ENCODE results near the gene GRIK4.
"Not testable (repeated sequence)": the region's sequence is repeated elsewhere in the genome, so short reads cannot be mapped to it uniquely, and the experiment has no call there.

Gene GRIK4

DNA sequence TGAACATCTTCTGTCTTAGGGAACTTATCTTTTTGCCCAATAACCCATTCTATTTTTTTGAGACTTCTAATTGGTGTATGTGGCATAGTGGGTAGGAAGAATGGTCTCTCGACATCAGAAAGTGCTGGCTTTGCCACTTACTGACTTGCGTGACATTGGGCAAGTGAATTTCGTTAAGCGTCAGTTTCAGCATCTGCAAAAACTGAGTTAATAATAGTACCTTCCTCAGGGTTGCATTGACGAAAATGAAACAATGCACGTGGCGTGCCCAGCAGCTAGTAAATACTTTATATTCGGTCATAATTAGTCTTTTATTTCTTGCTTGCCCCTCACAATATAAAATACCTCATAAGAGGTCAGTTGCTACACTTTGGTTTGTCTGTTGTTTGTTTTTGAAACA is 12.5 kb upstream of the GRIK4 start:
- H3K36me3 ChIP-seq (replicated peaks), result no peaks in the 10 kb centered on the region
- no peak for DNase-seq (ENCODE audit: low spot score in 2 of 2)
- H3K4me1 ChIP-seq, result peaks cover 37% of the 10 kb centered on the region
- no peaks in the 10 kb centered on the region for H3K27me3 ChIP-seq (ENCODE audit: low read depth)
- no peaks in the 10 kb centered on the region for H3K9me3 ChIP-seq
- H3K4me3 ChIP-seq, result no peak overlapping the region
- in situ Hi-C loops (cut with MboI; ENCODE audit: low sequenced_read_pairs), result no loop called here

DNA sequence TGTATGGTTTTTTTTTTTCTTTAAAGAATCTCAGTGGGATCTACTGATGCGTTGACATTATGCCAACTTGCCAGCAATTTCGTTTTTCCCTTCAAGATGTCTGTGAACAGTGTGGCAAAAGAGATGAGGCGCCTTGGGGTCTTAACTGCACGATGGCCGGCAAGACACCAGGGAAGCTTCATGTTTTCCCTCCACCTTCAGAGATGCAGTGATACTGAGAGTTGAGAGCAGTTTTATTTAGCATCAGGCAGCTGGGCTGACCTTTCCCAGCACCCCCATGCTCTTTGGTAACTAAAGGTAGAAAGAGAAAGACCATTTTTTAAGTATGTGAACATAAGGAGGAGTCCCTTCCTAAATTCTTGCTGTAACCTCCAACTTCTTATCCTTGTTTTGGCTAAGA is 11.7 kb upstream of the GRIK4 start:
- Histone ChIP-seq H3K36me3 (replicated peaks) (no peaks in the 10 kb centered on the region), H3K27me3 (ENCODE audit: low read depth) (no peaks in the 10 kb centered on the region), H3K4me1 (peaks cover 42% of the 10 kb centered on the region), H3K4me3 (no peak overlapping the region), H3K9me3 (no peaks in the 10 kb centered on the region)
- in situ Hi-C loops (cut with MboI; ENCODE audit: low sequenced_read_pairs), result loop anchor here (25.0 kb wide), 1 partner anchor 687 kb away; no protein-coding TSS in a partner anchor
- DNase-seq (ENCODE audit: low spot score in 2 of 2), result no peak

- peak in 1 of 2 experiments; percentile 31 for DNase-seq (ENCODE audit: low spot score in 2 of 2)
- no peaks in the 10 kb centered on the region for H3K27me3 ChIP-seq (ENCODE audit: low read depth)
- H3K4me1 ChIP-seq, result peaks cover 42% of the 10 kb centered on the region
- H3K9me3 ChIP-seq, result no peaks in the 10 kb centered on the region
- H3K4me3 ChIP-seq, result no peak overlapping the region
- in situ Hi-C loops (cut with MboI; ENCODE audit: low sequenced_read_pairs), result loop anchor here (25.0 kb wide), 1 partner anchor 687 kb away; no protein-coding TSS in a partner anchor
- no peaks in the 10 kb centered on the region for H3K36me3 ChIP-seq (replicated peaks)
Observed at GRCh38 chr11:120500414-120501071, 11.0 kb upstream of the GRIK4 start.

- in situ Hi-C loops (cut with MboI; ENCODE audit: low sequenced_read_pairs), result loop anchor here (25.0 kb wide), 1 partner anchor 686 kb away; no protein-coding TSS in a partner anchor
- peak in 1 of 2 experiments; percentile 93 for DNase-seq (ENCODE audit: low spot score in 2 of 2)
- Histone ChIP-seq H3K4me1 (peaks cover 42% of the 10 kb centered on the region), H3K27me3 (ENCODE audit: low read depth) (no peaks in the 10 kb centered on the region), H3K9me3 (no peaks in the 10 kb centered on the region), H3K36me3 (replicated peaks) (no peaks in the 10 kb centered on the region), H3K4me3 (no peak overlapping the region)
Observed at GRCh38 chr11:120501440-120501839, 10.1 kb upstream of the GRIK4 start.

- H3K4me3 ChIP-seq, result no peak overlapping the region
- peak; percentile 13 to 40 for DNase-seq (ENCODE audit: low spot score in 2 of 2)
- H3K4me1 ChIP-seq, result peaks cover 42% of the 10 kb centered on the region
- H3K36me3 ChIP-seq (replicated peaks), result no peaks in the 10 kb centered on the region
- in situ Hi-C loops (cut with MboI; ENCODE audit: low sequenced_read_pairs), result loop anchor here (25.0 kb wide), 1 partner anchor 685 kb away; no protein-coding TSS in a partner anchor
- no peaks in the 10 kb centered on the region for H3K9me3 ChIP-seq
- no peaks in the 10 kb centered on the region for H3K27me3 ChIP-seq (ENCODE audit: low read depth)
Observed at GRCh38 chr11:120501976-120502755, 9.4 kb upstream of the GRIK4 start.

GRCh38 chr11:120503529-120503928 is 8.0 kb upstream of the GRIK4 start:
- not testable (repeated sequence) for H3K9me3 ChIP-seq; H3K27me3 ChIP-seq (ENCODE audit: low read depth); H3K36me3 ChIP-seq (replicated peaks); H3K4me3 ChIP-seq
- H3K4me1 ChIP-seq, result peaks cover 32% of the 10 kb centered on the region
- DNase-seq (ENCODE audit: low spot score in 2 of 2), result peak; percentile 35 to 44
- in situ Hi-C loops (cut with MboI; ENCODE audit: low sequenced_read_pairs), result loop anchor here (25.0 kb wide), 1 partner anchor 684 kb away; no protein-coding TSS in a partner anchor

DNA sequence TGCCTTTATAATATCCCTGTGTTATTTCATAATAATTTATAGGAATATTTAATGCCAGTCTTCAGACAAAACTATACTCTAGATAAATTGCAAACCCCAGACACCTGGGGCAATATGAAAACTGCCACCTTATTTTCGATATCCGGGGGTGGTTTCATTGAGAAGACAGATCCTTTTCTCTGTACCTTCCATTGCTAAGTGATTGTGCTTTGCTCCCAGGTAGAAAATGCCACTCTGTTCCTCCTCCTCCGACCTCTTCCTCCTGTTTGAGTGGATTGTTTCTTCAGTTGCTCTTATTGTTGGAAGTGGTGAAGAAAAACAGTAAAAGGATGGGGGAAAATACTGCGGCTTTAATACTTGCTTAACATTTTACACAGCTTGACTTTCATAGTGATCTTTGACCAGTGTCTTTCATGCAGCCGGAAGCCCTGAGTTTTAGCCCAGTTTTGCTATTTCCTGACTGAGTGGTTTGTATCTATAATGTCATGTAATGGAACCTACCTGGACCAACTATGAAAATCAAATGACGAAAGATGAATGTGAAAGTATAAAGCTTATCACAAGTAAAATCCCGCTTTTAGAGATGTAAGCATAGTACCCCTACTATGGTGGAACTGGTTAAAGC is 5.6 kb upstream of the GRIK4 start:
- Histone ChIP-seq H3K9me3 (no peaks in the 10 kb centered on the region), H3K27me3 (ENCODE audit: low read depth) (no peaks in the 10 kb centered on the region), H3K4me3 (no peak overlapping the region), H3K4me1 (peaks cover 31% of the 10 kb centered on the region), H3K36me3 (replicated peaks) (no peaks in the 10 kb centered on the region)
- in situ Hi-C loops (cut with MboI; ENCODE audit: low sequenced_read_pairs), result loop anchor here (25.0 kb wide), 1 partner anchor 681 kb away; no protein-coding TSS in a partner anchor
- DNase-seq (ENCODE audit: low spot score in 2 of 2), result no peak

GRCh38 chr11:120509346-120510053 is 2.0 kb upstream of the GRIK4 start:
- H3K36me3 ChIP-seq (replicated peaks), result no peaks in the 10 kb centered on the region
- no peak for DNase-seq (ENCODE audit: low spot score in 2 of 2)
- in situ Hi-C loops (cut with MboI; ENCODE audit: low sequenced_read_pairs), result loop anchor here (5.0 to 25.0 kb wide), 3 partner anchors 175 to 678 kb away; no protein-coding TSS in a partner anchor
- H3K4me3 ChIP-seq, result no peak overlapping the region
- H3K27me3 ChIP-seq (ENCODE audit: low read depth), result no peaks in the 10 kb centered on the region
- peaks cover under 1% of the 10 kb centered on the region for H3K4me1 ChIP-seq
- no peaks in the 10 kb centered on the region for H3K9me3 ChIP-seq

GRCh38 chr11:120510406-120511115 is 987 bp upstream of the GRIK4 start:
- no peak for DNase-seq (ENCODE audit: low spot score in 2 of 2)
- H3K36me3 ChIP-seq (replicated peaks), result no peaks in the 10 kb centered on the region
- in situ Hi-C loops (cut with MboI; ENCODE audit: low sequenced_read_pairs), result loop anchor here (5.0 to 25.0 kb wide), 3 partner anchors 174 to 677 kb away; no protein-coding TSS in a partner anchor
- no peaks in the 10 kb centered on the region for H3K9me3 ChIP-seq
- no peaks in the 10 kb centered on the region for H3K27me3 ChIP-seq (ENCODE audit: low read depth)
- no peaks in the 10 kb centered on the region for H3K4me1 ChIP-seq
- H3K4me3 ChIP-seq, result peak overlapping the region; percentile 27

DNA sequence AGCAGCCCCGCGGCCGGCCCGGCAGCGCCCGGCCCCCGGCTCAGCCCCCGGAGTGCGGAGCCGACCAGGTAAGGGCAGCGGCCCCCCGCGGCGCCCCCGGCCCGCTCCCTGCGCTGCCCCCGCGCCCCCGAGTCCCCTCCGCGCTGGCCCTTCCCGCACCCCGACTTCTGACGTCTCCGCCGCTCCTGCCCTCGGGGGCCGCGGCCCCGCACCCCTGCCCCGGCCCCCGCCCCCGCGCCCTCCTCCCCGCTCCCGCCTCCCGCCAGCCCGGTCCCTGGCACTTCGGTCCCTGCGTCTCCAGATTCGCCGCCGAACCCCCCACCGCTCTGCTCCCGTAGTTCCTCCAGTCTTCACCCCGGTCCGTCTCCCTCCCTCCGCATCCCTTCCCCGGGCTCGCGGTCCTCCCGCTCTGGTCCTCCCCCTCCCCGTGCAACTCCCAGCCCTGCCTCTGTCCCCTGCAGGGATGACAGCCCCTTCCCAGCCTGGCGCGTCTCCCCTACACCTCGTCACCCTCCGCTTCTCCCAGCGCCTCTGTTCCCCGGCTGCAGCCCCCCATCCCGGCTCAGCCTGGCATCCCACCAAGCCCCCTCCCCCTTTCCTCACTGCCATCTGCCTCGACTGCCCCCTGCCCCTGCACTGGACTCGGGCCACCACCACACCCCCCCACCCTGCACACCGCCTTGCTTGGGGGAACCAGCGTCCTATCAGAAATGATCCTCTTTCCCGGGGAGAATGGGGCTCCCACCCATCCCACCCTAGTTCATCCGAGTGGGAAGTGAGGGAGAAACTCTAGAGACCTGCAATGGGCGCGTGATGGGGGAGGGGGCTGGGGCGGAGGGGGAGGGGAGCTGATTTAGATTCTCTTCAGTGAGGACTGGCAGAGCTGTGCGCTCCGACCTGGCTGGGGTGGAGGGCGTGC is 531 bp downstream of the GRIK4 start:
- Histone ChIP-seq H3K27me3 (ENCODE audit: low read depth) (no peaks in the 10 kb centered on the region), H3K4me3 (peak overlapping the region; percentile 42), H3K36me3 (replicated peaks) (no peaks in the 10 kb centered on the region), H3K9me3 (no peaks in the 10 kb centered on the region), H3K4me1 (no peaks in the 10 kb centered on the region)
- in situ Hi-C loops (cut with MboI; ENCODE audit: low sequenced_read_pairs), result loop anchor here (5.0 to 25.0 kb wide), 3 partner anchors 173 to 675 kb away; no protein-coding TSS in a partner anchor
- peak in 1 of 2 experiments; percentile 37 for DNase-seq (ENCODE audit: low spot score in 2 of 2)

DNA sequence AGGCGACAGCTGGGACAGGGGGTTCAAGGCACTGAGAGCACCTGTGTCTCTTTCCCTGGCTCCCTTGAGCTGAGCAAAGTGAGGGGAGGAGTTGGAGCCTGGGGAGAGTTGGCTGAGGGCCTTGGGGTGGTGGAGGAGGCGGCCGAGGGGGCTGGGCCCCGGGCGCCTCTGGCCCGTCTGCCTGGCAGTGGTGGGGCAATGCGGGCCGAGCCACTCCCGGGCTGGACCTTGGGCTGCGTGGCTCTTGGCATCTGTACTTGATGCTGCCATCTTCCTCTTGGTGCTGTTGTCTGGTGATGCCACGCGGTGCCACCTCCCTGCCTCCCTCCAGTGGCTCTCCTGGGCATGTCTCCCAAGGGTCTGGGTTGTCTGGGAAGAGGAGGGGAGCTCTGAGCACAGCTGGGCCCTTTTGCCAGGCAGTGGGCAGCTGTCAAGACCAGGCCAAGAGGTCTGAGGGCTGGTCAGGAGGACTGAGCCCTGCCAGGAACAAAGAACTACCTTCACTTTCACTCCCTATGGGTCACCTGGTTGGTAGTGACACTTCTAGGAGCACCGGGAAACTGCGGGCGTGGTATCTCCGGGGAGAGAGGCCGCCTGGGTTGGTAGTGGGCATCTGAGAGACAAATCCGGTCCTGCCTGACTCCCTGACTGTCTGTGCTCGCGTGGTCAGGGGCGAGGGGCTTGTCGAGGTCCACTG is 1.3 kb downstream of the GRIK4 start:
- Histone ChIP-seq H3K27me3 (ENCODE audit: low read depth) (no peaks in the 10 kb centered on the region), H3K4me3 (no peak overlapping the region), H3K4me1 (no peaks in the 10 kb centered on the region), H3K36me3 (replicated peaks) (no peaks in the 10 kb centered on the region), H3K9me3 (no peaks in the 10 kb centered on the region)
- DNase-seq (ENCODE audit: low spot score in 2 of 2), result no peak
- in situ Hi-C loops (cut with MboI; ENCODE audit: low sequenced_read_pairs), result loop anchor here (5.0 to 25.0 kb wide), 3 partner anchors 172 to 674 kb away; no protein-coding TSS in a partner anchor
